NCI-H345 treated with DMSO at 0.1 percent for 48 hours (cell line): Measurements from ENCODE around the gene PHACTR3.

Experiments
- DNase-seq: peaks from one replicate; lab custom pipeline; 2025; ENCODE audit not compliant: unreplicated experiment; lab: John Stamatoyannopoulos, UW

PHACTR3 gene

GRCh38 chr20:59787538-59787890 lies 183.2 kb downstream of the PHACTR3 start:
- no peak for DNase-seq

GRCh38 chr20:59788196-59788735 lies 183.9 kb downstream of the PHACTR3 start:
- no peak for DNase-seq

GRCh38 chr20:59788811-59789397 lies 184.6 kb downstream of the PHACTR3 start:
- DNase-seq, result no peak

DNA sequence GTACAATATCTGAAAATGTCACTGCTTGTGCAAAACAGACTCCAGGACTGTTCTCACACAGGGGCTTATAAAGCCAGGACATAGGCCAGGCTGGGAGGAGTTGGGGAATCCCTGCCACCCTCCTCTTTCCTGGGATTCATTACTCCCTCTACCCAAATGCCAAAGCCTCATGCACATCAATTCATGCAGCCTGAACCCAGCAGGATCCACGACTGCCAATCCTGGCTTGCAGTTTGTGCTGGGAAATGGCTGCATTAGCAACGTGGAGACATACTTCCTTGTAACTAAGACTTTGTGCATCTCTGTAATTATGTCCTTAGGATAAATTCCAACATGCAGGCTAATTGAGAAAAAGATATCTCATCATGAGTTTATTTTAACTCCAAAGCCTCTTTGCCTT lies 185.3 kb downstream of the PHACTR3 start:
- DNase-seq, result no peak

DNA sequence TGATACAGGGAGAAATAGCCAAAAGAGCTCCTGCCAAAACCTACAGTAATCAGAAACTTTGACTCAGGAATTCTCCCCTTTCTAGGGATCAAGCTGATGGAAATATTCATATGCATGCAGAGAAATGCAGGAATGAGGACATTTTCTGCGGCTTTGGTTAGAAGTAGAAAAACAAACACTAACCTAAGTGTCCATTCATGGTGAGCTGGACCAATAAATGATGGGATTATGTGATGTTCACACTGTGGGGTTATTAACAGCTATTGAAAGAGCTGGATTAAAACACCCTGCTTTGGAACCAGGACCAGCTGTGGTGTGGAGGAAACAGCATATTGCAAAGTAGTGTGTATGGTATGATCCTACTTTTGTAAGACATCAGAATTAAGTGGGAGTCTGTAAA lies 186.0 kb downstream of the PHACTR3 start:
- DNase-seq, result no peak

- no peak for DNase-seq
Measured at GRCh38 chr20:59792300-59792699, 188.0 kb downstream of the PHACTR3 start.

DNA sequence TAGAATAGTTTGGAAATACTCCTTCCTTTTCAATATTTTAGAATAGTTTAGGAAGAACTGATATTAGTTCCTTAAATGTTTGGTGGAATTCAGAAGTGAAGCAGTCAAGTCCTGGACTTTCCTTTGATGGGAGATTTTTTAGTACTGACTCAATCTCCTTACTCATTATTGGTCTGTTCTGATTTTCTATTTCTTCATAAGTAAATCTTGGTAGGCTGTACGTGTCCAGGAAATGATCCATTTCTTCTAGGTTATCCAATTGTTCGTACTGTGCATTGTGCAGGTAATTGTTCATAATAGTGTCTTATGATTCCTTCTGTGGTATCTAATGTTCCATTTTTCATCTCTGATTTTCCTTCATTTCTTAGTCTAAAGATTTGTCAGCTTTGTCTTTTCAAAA lies 190.2 kb downstream of the PHACTR3 start:
- no peak for DNase-seq

DNA sequence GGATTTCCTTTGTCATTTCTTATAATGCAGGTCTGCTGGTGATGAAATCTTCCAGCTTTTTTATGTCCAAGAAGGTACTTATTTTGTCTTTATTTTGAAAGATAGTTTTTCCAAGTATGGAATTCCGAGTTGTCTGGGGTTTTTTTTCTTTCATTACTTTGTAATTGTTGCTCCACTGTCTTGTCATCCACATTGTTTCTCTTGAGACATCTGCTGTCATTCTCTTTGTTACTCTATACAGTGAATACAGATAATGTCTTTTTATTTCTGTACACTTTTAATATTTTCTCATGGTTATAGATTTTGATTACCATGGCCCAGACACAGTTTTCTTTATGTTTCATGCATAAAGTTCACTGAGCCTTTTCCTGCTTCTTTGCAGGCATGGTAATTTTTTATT lies 196.0 kb downstream of the PHACTR3 start:
- DNase-seq, result no peak

DNA sequence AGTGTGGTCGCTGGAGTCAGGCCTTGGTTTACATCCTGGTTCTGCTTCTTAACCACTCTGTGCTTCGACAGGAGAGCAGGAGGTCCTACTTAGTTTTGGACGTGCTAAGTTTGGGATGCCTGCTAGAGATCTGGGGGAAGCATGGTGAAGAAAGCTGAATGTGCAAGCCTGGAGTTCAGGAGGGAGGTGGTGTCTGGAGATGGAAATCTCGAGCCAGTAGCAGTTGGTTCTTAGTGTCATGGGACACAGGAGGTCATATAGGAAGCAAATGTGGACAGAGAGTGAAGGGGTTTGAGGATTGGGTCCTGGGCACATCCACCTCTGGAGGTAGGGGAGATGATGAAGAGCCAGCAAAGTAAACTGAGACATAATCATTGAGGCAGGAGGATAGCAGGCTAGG lies 197.7 kb downstream of the PHACTR3 start:
- no peak for DNase-seq

- DNase-seq, result no peak
Measured at GRCh38 chr20:59802471-59803221, 198.3 kb downstream of the PHACTR3 start.

DNA sequence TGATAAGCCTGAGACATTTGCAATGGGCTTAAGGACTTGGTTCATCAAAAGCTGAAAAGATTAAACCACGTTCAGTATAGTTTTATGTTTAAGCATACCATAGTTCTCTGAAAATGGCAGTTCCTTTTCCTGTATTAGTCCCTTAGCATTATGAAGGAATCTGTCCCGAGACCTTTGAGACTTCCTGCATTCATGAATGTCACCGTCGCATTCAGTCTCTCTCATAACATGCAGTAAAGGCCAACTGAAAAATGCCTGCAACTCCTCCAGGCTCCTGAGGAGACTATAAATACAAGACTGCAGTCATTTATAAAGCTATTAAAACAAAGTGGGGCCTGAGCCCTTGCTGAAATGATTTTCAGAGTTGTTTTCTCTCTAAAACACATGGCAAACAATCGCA lies 200.0 kb downstream of the PHACTR3 start:
- DNase-seq, result no peak

- no peak for DNase-seq
Measured at GRCh38 chr20:59804871-59805665, 200.7 kb downstream of the PHACTR3 start.

- no peak for DNase-seq
Measured at GRCh38 chr20:59805786-59806577, 201.6 kb downstream of the PHACTR3 start.

DNA sequence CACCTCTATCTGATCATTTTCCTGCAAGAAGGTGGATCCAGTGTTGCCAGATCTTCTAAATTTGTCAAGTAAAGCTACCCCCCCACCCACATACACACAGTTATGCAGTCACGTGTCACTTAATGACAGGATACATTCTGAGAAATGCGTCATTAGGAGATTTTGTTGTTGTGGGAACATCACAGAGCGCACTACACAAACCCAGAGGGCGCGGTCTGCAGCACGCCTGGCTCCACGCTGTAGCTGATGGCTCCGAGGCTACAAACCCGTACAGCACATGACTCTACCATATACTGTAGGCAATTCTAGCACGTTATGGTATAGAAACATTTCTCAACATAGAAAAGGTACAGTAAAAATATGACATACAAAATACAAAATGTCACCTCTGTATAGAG lies 202.2 kb downstream of the PHACTR3 start:
- DNase-seq, result no peak

- no peak for DNase-seq
Measured at GRCh38 chr20:59807909-59808728, 203.8 kb downstream of the PHACTR3 start.

DNA sequence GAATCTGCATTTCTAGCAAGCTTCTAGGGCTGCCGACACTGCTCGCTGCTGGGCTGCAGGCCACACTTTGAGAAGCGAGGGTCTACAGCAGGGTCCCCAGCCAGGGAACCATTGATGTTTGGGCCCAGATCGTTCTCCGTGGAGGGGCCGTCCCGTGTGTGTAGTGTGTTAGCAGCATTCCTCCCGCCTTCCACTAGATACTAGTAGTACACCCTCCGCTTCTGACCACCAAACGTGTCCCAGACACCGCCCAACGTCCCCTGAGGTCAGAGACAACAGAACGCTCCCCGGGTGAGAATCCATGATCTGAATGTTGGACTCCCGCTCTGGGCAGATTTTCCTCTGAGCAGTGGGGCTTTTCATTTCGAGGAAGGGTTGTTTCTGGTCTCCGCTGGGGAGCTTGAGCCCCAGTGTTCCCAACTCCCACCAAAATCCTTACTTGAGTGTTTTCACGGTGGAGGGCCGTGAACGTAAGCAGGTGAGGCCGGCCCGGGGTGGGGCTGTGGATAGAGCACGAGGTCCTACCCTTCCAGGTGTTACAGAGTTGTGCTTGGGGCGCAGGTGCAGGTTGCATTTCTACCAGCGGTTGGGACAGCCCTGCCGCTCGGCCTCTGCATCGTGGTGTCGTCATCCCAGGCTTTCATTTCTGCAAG lies 204.5 kb downstream of the PHACTR3 start:
- DNase-seq, result no peak

- DNase-seq, result no peak
Measured at GRCh38 chr20:59809630-59810448, 205.5 kb downstream of the PHACTR3 start.

- DNase-seq, result no peak
Measured at GRCh38 chr20:59810449-59811187, 206.3 kb downstream of the PHACTR3 start.
